ENCODE results near the gene KIAA2012.

KIAA2012 gene

GRCh38 chr2:202109139-202109736, 36.2 kb downstream of the KIAA2012 start:
- TF ChIP-seq PATZ1 (CRISPR knock-in tag; IDR thresholded peaks at IDR 0.05; ENCODE audit: borderline replicate concordance) (no peak), OSR1 (CRISPR knock-in tag; IDR thresholded peaks at IDR 0.05) (no peak), ZNF8 (CRISPR knock-in tag; IDR thresholded peaks at IDR 0.05) (no peak), RARB (CRISPR knock-in tag; IDR thresholded peaks at IDR 0.05) (no peak), ZC3H10 (CRISPR knock-in tag; IDR thresholded peaks at IDR 0.05) (no peak)
- peak; percentile 10 for ATAC-seq

- ATAC-seq: peak; percentile 47
- TF ChIP-seq GLIS3 (CRISPR knock-in tag; IDR thresholded peaks at IDR 0.05) (no peak), TSHZ2 (CRISPR knock-in tag; IDR thresholded peaks at IDR 0.05) (no peak), ISL1 (CRISPR knock-in tag; IDR thresholded peaks at IDR 0.05) (0 out of 2 replicates have a peak, but pooled peaks have one; percentile 28)
Measured at GRCh38 chr2:202109737-202110184, 36.7 kb downstream of the KIAA2012 start.

DNA sequence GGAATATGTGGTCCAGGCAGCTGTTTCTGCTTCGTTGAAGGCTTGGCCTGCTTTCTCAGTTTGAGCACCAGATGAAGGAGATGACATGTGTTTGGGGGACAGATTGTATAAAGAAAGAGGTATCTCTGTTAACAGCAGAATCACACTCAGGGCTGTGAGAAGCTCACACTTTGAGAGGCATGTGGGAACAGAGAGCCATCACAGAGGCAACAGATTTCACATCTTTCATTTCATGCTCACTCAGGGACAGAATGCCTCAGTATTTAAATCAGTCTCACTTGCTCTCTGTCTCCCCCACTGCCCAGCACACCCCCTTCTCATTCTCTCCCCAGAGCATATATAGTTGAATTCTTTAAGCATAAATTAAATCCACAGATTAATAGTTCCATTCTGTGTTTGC, 37.4 kb downstream of the KIAA2012 start:
- TF ChIP-seq GLIS3 (CRISPR knock-in tag; IDR thresholded peaks at IDR 0.05) (no peak), PPARA (CRISPR knock-in tag; IDR thresholded peaks at IDR 0.05; ENCODE audit: borderline replicate concordance) (no peak), CSDC2 (CRISPR knock-in tag; IDR thresholded peaks at IDR 0.05) (no peak), POU6F1 (CRISPR knock-in tag; IDR thresholded peaks at IDR 0.05; ENCODE audit: borderline replicate concordance, low read depth) (no peak), SNAI2 (CRISPR knock-in tag; IDR thresholded peaks at IDR 0.05) (no peak), ZC3H10 (CRISPR knock-in tag; IDR thresholded peaks at IDR 0.05) (no peak), TOX (CRISPR knock-in tag; IDR thresholded peaks at IDR 0.05; ENCODE audit: borderline replicate concordance) (no peak), TSHZ2 (CRISPR knock-in tag; IDR thresholded peaks at IDR 0.05) (no peak), ARNTL (CRISPR knock-in tag; IDR thresholded peaks at IDR 0.05; ENCODE audit: borderline replicate concordance, low read depth) (no peak), ZNF70 (CRISPR knock-in tag; IDR thresholded peaks at IDR 0.05) (no peak)
- TF ChIP-seq, protein P1, sequence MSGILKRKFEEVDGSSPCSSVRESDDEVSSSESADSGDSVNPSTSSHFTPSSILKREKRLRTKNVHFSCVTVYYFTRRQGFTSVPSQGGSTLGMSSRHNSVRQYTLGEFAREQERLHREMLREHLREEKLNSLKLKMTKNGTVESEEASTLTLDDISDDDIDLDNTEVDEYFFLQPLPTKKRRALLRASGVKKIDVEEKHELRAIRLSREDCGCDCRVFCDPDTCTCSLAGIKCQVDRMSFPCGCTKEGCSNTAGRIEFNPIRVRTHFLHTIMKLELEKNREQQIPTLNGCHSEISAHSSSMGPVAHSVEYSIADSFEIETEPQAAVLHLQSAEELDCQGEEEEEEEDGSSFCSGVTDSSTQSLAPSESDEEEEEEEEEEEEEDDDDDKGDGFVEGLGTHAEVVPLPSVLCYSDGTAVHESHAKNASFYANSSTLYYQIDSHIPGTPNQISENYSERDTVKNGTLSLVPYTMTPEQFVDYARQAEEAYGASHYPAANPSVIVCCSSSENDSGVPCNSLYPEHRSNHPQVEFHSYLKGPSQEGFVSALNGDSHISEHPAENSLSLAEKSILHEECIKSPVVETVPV (CRISPR knock-in tag; IDR thresholded peaks at IDR 0.05): no peak
- ATAC-seq: no peak

GRCh38 chr2:202112041-202112440, 39.0 kb downstream of the KIAA2012 start:
- ATAC-seq: no peak
- TF ChIP-seq BACH2 (CRISPR knock-in tag; IDR thresholded peaks at IDR 0.05; ENCODE audit: borderline replicate concordance): no peak
- no peak for TF ChIP-seq SNAI2 (CRISPR knock-in tag; IDR thresholded peaks at IDR 0.05)
- no peak for TF ChIP-seq POU6F1 (CRISPR knock-in tag; IDR thresholded peaks at IDR 0.05; ENCODE audit: borderline replicate concordance, low read depth)
- no peak for TF ChIP-seq ZNF565 (CRISPR knock-in tag; conservative IDR thresholded peaks at IDR 0.05; ENCODE audit: low read depth)
- TF ChIP-seq PATZ1 (CRISPR knock-in tag; IDR thresholded peaks at IDR 0.05; ENCODE audit: borderline replicate concordance): no peak
- TF ChIP-seq RARB (CRISPR knock-in tag; IDR thresholded peaks at IDR 0.05): no peak
